H54 (cell line): Measurements from ENCODE around the gene RPH3AL.
"Not testable (repeated sequence)": the region's sequence is repeated elsewhere in the genome, so short reads cannot be mapped to it uniquely, and the experiment has no call there.

Experiments
- DNase-seq: peaks from one replicate; pipeline ENCODE4 v3.0.0; 2011; ENCODE audit warnings: low spot score, mixed read lengths; ENCODE audit not compliant: insufficient read length
- FAIRE-seq: peaks from 3 replicates; lab custom pipeline; 2011; peaks lifted over from hg19 to GRCh38; lab: Jason Lieb, UNC
- POLR2A ChIP-seq: IDR thresholded peaks from 2 replicates; pipeline ENCODE4 v1.6.1; 2011; ENCODE audit warnings: low read depth, mild to moderate bottlenecking, low read length

RPH3AL gene

GRCh38 chr17:177762-178161 lies 174.8 kb downstream of the RPH3AL start:
- FAIRE-seq (no peak), DNase-seq (no peak)
- no peak for TF ChIP-seq POLR2A

GRCh38 chr17:177155-177554 lies 175.5 kb downstream of the RPH3AL start:
- no peak for FAIRE-seq
- no peak for TF ChIP-seq POLR2A
- DNase-seq = no peak

- no peak for FAIRE-seq
- no peak for DNase-seq
- TF ChIP-seq POLR2A = no peak
These were observed 179.3 kb downstream of the RPH3AL start for GRCh38 chr17:173166-173911.

GRCh38 chr17:172401-172800 lies 180.2 kb downstream of the RPH3AL start:
- TF ChIP-seq POLR2A = no peak
- DNase-seq (no peak), FAIRE-seq (no peak)

- no peak for TF ChIP-seq POLR2A
- DNase-seq = no peak
- no peak for FAIRE-seq
These were observed 180.7 kb downstream of the RPH3AL start for GRCh38 chr17:171871-172270.

- FAIRE-seq (no peak), DNase-seq (no peak)
- no peak for TF ChIP-seq POLR2A
These were observed 182.4 kb downstream of the RPH3AL start for GRCh38 chr17:170130-170670.

- not testable (repeated sequence) for DNase-seq, FAIRE-seq
These were observed 184.0 kb downstream of the RPH3AL start for GRCh38 chr17:168614-169013.

GRCh38 chr17:165939-166338 lies 186.7 kb downstream of the RPH3AL start:
- DNase-seq = no peak
- no peak for TF ChIP-seq POLR2A
- FAIRE-seq = no peak

GRCh38 chr17:164303-165235 lies 188.0 kb downstream of the RPH3AL start:
- DNase-seq = no peak
- FAIRE-seq = no peak
- no peak for TF ChIP-seq POLR2A

GRCh38 chr17:163514-164098 lies 189.0 kb downstream of the RPH3AL start:
- FAIRE-seq (no peak), DNase-seq (no peak)
- no peak for TF ChIP-seq POLR2A

GRCh38 chr17:162689-163088 lies 189.9 kb downstream of the RPH3AL start:
- no peak for TF ChIP-seq POLR2A
- FAIRE-seq = no peak
- DNase-seq = no peak
